H1 (cell line): ENCODE measurements around the gene CRYM.

ENCODE experiments used
- CBX5 ChIP-seq: fragments of 300-800, 300-1000 bp; sonication (generic); IDR thresholded peaks from 2 replicates; pipeline ENCODE4 v1.7.1; 2016; ENCODE audit warnings: antibody characterized with exemption, low read length, low read depth
- CREB1 ChIP-seq: IDR thresholded peaks from 2 replicates; pipeline ENCODE4 v1.6.1; 2012; ENCODE audit warnings: inconsistent platforms
- CTBP2 ChIP-seq: IDR thresholded peaks from 2 replicates; pipeline ENCODE4 v1.7.0; 2011; ENCODE audit warnings: borderline replicate concordance, mild to moderate bottlenecking, moderate library complexity, mixed read lengths, low read length; ENCODE audit not compliant: insufficient read depth, insufficient read length
- EP300 ChIP-seq, 2 experiments: IDR thresholded peaks; 1 replicate in 1 of 2; 2 replicates in 1 of 2; pipeline ENCODE4 v1.6.1; 2011 to 2012; ENCODE audit warnings: low read depth in 2 of 2, low read length in 2 of 2, mild to moderate bottlenecking in 2 of 2, borderline replicate concordance in 1 of 2, inconsistent platforms in 1 of 2, moderate library complexity in 1 of 2
- EZH2 ChIP-seq: fragments of 200-600 bp; sonication (generic); IDR thresholded peaks from 2 replicates; pipeline ENCODE4 v1.7.1; 2012; ENCODE audit warnings: low read depth, mild to moderate bottlenecking, moderate library complexity, low read length, inconsistent platforms; ENCODE audit not compliant: severe bottlenecking
- RFX5 ChIP-seq: IDR thresholded peaks from 2 replicates; pipeline ENCODE4 v1.6.1; 2011; ENCODE audit warnings: low read depth, low read length, improper control_type of control experiment, borderline replicate concordance
- TBP ChIP-seq: IDR thresholded peaks from 2 replicates; pipeline ENCODE4 v1.6.1; 2011; ENCODE audit warnings: low read depth, low read length, improper control_type of control experiment
- TEAD4 ChIP-seq: IDR thresholded peaks from 2 replicates; pipeline ENCODE4 v1.6.1; 2012; ENCODE audit warnings: low read depth, low read length, inconsistent platforms, mixed read lengths
- ZNF274 ChIP-seq: IDR thresholded peaks from 2 replicates; pipeline ENCODE4 v1.7.0; 2012; ENCODE audit warnings: low read length, borderline replicate concordance; ENCODE audit errors: extremely low read depth
- TF ChIP-seq, protein P1 (sequence below): IDR thresholded peaks from 2 replicates; pipeline ENCODE4 v1.6.1; 2011; ENCODE audit warnings: low read length, improper control_type of control experiment
- TF ChIP-seq, protein P2 (sequence below), 3 experiments: IDR thresholded peaks; 1 replicate in 2 of 3; 2 replicates in 1 of 3; pipeline versions ENCODE4 v1.5.1 to v1.6.1; 2011; ENCODE audit warnings: low read length in 3 of 3, mild to moderate bottlenecking in 3 of 3, inconsistent platforms in 2 of 3, low read depth in 1 of 3, moderate library complexity in 1 of 3; ENCODE audit not compliant: insufficient read depth in 1 of 3; ENCODE audit errors: control extremely low read depth in 1 of 3
- TF ChIP-seq, protein P3 (sequence below): IDR thresholded peaks from 2 replicates; pipeline ENCODE4 v1.6.1; 2012; ENCODE audit warnings: low read length, inconsistent platforms

DNA sequence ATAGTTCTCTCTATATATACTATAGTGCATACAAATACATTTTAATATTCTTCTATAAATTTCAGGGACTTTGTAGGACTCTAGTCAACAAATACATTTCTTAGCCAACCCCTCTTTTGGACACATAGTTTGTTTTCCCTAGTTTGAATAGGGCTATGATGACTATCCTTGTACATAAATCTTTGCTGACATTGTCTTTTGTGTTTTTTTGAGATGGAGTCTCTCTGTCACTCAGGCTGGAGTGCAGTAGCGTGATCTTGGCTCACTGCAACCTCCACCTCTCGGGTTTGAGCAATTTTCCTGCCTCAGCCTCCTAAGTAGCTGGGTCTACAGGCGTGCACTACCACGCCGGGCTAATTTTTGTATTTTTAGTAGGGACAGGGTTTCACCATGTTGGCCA is 41.3 kb downstream of the CRYM start:
- TF ChIP-seq, protein P1, sequence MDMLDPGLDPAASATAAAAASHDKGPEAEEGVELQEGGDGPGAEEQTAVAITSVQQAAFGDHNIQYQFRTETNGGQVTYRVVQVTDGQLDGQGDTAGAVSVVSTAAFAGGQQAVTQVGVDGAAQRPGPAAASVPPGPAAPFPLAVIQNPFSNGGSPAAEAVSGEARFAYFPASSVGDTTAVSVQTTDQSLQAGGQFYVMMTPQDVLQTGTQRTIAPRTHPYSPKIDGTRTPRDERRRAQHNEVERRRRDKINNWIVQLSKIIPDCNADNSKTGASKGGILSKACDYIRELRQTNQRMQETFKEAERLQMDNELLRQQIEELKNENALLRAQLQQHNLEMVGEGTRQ: no peak
- TF ChIP-seq CBX5 (no peak), TBP (no peak), CTBP2 (no peak), EP300 (IDR thresholded peaks at IDR 0.05; ENCODE audit: borderline replicate concordance in 1 of 2, low read depth in 2 of 2, low read length in 2 of 2) (no peak), EZH2 (no peak), ZNF274 (no peak), CREB1 (no peak), RFX5 (no peak), TEAD4 (no peak)
- TF ChIP-seq, protein P2, sequence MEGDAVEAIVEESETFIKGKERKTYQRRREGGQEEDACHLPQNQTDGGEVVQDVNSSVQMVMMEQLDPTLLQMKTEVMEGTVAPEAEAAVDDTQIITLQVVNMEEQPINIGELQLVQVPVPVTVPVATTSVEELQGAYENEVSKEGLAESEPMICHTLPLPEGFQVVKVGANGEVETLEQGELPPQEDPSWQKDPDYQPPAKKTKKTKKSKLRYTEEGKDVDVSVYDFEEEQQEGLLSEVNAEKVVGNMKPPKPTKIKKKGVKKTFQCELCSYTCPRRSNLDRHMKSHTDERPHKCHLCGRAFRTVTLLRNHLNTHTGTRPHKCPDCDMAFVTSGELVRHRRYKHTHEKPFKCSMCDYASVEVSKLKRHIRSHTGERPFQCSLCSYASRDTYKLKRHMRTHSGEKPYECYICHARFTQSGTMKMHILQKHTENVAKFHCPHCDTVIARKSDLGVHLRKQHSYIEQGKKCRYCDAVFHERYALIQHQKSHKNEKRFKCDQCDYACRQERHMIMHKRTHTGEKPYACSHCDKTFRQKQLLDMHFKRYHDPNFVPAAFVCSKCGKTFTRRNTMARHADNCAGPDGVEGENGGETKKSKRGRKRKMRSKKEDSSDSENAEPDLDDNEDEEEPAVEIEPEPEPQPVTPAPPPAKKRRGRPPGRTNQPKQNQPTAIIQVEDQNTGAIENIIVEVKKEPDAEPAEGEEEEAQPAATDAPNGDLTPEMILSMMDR (IDR thresholded peaks at IDR 0.05; ENCODE audit: control extremely low read depth in 1 of 3, insufficient read depth in 1 of 3, low read depth in 1 of 3, low read length in 3 of 3): no peak
- TF ChIP-seq, protein P3, sequence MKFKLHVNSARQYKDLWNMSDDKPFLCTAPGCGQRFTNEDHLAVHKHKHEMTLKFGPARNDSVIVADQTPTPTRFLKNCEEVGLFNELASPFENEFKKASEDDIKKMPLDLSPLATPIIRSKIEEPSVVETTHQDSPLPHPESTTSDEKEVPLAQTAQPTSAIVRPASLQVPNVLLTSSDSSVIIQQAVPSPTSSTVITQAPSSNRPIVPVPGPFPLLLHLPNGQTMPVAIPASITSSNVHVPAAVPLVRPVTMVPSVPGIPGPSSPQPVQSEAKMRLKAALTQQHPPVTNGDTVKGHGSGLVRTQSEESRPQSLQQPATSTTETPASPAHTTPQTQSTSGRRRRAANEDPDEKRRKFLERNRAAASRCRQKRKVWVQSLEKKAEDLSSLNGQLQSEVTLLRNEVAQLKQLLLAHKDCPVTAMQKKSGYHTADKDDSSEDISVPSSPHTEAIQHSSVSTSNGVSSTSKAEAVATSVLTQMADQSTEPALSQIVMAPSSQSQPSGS: no peak
